OCI-LY1 (cell line): ENCODE measurements around the gene DEDD.

Experiments
- H2AFZ ChIP-seq: fragments of 200-600 bp; sonication (generic), shearing (Covaris generic); 2 replicates; pipeline ENCODE4 v1.6.0; 2014; ENCODE audit warnings: antibody characterized with exemption, mild to moderate bottlenecking, low read length
- H3F3A ChIP-seq: fragments of 200-600 bp; sonication (generic), shearing (Covaris generic); 2 replicates; pipeline ENCODE4 v1.6.0; 2014; ENCODE audit warnings: mild to moderate bottlenecking, antibody characterized with exemption, low read length, moderate library complexity; ENCODE audit not compliant: insufficient read depth
- H3K27ac ChIP-seq: fragments of 200-600 bp; sonication (generic); 2 replicates; pipeline ENCODE4 v1.5.1; 2014; ENCODE audit warnings: low read length, mixed run types, mild to moderate bottlenecking, low read depth; ENCODE audit not compliant: poor library complexity, severe bottlenecking
- H3K27me3 ChIP-seq: fragments of 200-600 bp; sonication (generic); 2 replicates; pipeline ENCODE4 v1.6.0; 2014; ENCODE audit warnings: antibody characterized with exemption, mild to moderate bottlenecking, low read length, moderate library complexity; ENCODE audit not compliant: insufficient read depth
- H3K36me3 ChIP-seq: fragments of 200-600 bp; sonication (generic); 2 replicates; pipeline ENCODE4 v1.6.1; 2014; ENCODE audit warnings: mild to moderate bottlenecking, antibody characterized with exemption, low read length, moderate library complexity, mixed read lengths; ENCODE audit not compliant: insufficient read depth
- H3K4me1 ChIP-seq: fragments of 200-600 bp; sonication (generic); 2 replicates; pipeline ENCODE4 v1.5.1; 2014; ENCODE audit warnings: mild to moderate bottlenecking, low read length, moderate library complexity; ENCODE audit not compliant: insufficient read depth, severe bottlenecking
- H3K4me2 ChIP-seq: fragments of 200-600 bp; sonication (generic), shearing (Covaris generic); 2 replicates; pipeline ENCODE4 v1.6.1; 2014; ENCODE audit warnings: low read length
- H3K4me3 ChIP-seq: fragments of 200-600 bp; sonication (generic); 2 replicates; pipeline ENCODE4 v1.5.1; 2014; ENCODE audit warnings: low read length, low read depth, mild to moderate bottlenecking, mixed read lengths; ENCODE audit not compliant: poor library complexity, severe bottlenecking
- H3K79me2 ChIP-seq: fragments of 200-600 bp; shearing (Covaris generic); 2 replicates; pipeline ENCODE4 v1.6.1; 2016; ENCODE audit warnings: mixed run types, low read length, mixed read lengths; ENCODE audit not compliant: insufficient read depth
- H3K9ac ChIP-seq: fragments of 200-600 bp; sonication (generic), shearing (Covaris generic); 2 replicates; pipeline ENCODE4 v1.6.1; 2014; ENCODE audit warnings: mild to moderate bottlenecking, low read length, mixed read lengths
- H3K9me2 ChIP-seq: fragments of 200-600 bp; sonication (generic), shearing (Covaris generic); 2 replicates; pipeline ENCODE4 v1.6.1; 2014; ENCODE audit warnings: low read depth, mild to moderate bottlenecking, low read length, mixed read lengths
- H3K9me3 ChIP-seq: fragments of 200-600 bp; shearing (Covaris generic); 2 replicates; pipeline ENCODE4 v1.6.1; 2014; ENCODE audit warnings: low read length, mixed read lengths
- H4K20me1 ChIP-seq: fragments of 200-600 bp; sonication (generic), shearing (Covaris generic); 2 replicates; pipeline ENCODE4 v1.6.0; 2016; ENCODE audit warnings: mild to moderate bottlenecking, low read length; ENCODE audit not compliant: insufficient read depth
- EZH2 ChIP-seq: fragments of 200-600 bp; sonication (generic), shearing (Covaris generic); IDR thresholded peaks from 2 replicates; pipeline ENCODE4 v1.8.0; 2017; ENCODE audit warnings: borderline replicate concordance, mixed run types, mild to moderate bottlenecking, antibody characterized with exemption, low read length, moderate library complexity, mixed read lengths
- TF ChIP-seq, protein P1 (sequence below): fragments of 200-600 bp; sonication (generic), shearing (Covaris generic); IDR thresholded peaks from 2 replicates; pipeline ENCODE4 v1.5.1; 2017; ENCODE audit warnings: mild to moderate bottlenecking, antibody characterized with exemption, low read length, moderate library complexity, mixed read lengths

DEDD gene

DNA sequence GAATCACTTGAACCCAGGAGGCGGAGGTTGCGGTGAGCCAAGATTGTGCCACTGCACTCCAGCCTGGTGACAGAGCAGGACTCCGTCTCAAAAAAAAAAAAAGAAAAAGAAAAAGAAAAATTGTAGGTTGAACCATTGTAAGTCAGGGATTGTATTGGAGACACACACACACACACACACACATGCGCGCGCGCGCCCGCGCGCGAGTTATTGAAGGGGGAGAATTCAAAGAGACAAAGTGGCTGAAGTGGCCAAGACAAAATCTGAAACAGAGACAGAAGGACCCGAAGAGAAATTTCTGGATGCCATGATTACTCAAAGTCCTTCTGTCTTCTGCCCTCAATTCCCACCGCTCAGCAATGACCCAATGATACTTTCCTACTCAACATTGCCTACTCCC, 38.0 kb downstream of the DEDD start:
- Histone ChIP-seq H2AFZ (no peak overlapping the region), H3K79me2 (no peaks in the 10 kb centered on the region), H3K9me3 (no peaks in the 10 kb centered on the region), H3K4me1 (peaks cover 16% of the 10 kb centered on the region), H3K9ac (no peak overlapping the region), H3K4me2 (no peak overlapping the region), H3F3A (no peaks in the 10 kb centered on the region), H4K20me1 (no peaks in the 10 kb centered on the region), H3K27me3 (no peaks in the 10 kb centered on the region; the same call in 1 of the 2 replicates), H3K36me3 (peaks cover 6% of the 10 kb centered on the region), H3K9me2 (no peaks in the 10 kb centered on the region), H3K4me3 (no peak overlapping the region), H3K27ac (no peak overlapping the region)
- TF ChIP-seq EZH2, result no peak
- TF ChIP-seq, protein P1, sequence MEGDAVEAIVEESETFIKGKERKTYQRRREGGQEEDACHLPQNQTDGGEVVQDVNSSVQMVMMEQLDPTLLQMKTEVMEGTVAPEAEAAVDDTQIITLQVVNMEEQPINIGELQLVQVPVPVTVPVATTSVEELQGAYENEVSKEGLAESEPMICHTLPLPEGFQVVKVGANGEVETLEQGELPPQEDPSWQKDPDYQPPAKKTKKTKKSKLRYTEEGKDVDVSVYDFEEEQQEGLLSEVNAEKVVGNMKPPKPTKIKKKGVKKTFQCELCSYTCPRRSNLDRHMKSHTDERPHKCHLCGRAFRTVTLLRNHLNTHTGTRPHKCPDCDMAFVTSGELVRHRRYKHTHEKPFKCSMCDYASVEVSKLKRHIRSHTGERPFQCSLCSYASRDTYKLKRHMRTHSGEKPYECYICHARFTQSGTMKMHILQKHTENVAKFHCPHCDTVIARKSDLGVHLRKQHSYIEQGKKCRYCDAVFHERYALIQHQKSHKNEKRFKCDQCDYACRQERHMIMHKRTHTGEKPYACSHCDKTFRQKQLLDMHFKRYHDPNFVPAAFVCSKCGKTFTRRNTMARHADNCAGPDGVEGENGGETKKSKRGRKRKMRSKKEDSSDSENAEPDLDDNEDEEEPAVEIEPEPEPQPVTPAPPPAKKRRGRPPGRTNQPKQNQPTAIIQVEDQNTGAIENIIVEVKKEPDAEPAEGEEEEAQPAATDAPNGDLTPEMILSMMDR, result no peak

GRCh38 chr1:161092621-161093028, 39.8 kb downstream of the DEDD start:
- H3K9me2 ChIP-seq, result no peaks in the 10 kb centered on the region
- H3K4me2 ChIP-seq, result no peak overlapping the region
- H3K9ac ChIP-seq, result no peak overlapping the region
- no peaks in the 10 kb centered on the region for H4K20me1 ChIP-seq
- no peaks in the 10 kb centered on the region; the same call in 1 of the 2 replicates for H3K27me3 ChIP-seq
- H3K4me3 ChIP-seq, result no peak overlapping the region
- TF ChIP-seq, protein P1, result no peak
- no peak for TF ChIP-seq EZH2
- H3K36me3 ChIP-seq, result no peaks in the 10 kb centered on the region
- no peaks in the 10 kb centered on the region for H3K79me2 ChIP-seq
- no peaks in the 10 kb centered on the region for H3F3A ChIP-seq
- no peak overlapping the region for H3K27ac ChIP-seq
- H3K4me1 ChIP-seq, result peaks cover under 1% of the 10 kb centered on the region
- no peak overlapping the region for H2AFZ ChIP-seq
- H3K9me3 ChIP-seq, result no peaks in the 10 kb centered on the region

- Histone ChIP-seq H3K27me3 (no peaks in the 10 kb centered on the region; the same call in 1 of the 2 replicates), H3K27ac (no peak overlapping the region), H3K4me2 (no peak overlapping the region), H3K79me2 (no peaks in the 10 kb centered on the region), H3K36me3 (no peaks in the 10 kb centered on the region), H3K9ac (no peak overlapping the region), H4K20me1 (no peaks in the 10 kb centered on the region), H3K9me2 (no peaks in the 10 kb centered on the region), H2AFZ (no peak overlapping the region), H3K4me1 (no peaks in the 10 kb centered on the region), H3K9me3 (no peaks in the 10 kb centered on the region), H3F3A (no peaks in the 10 kb centered on the region), H3K4me3 (no peak overlapping the region)
- TF ChIP-seq, protein P1, result no peak
- TF ChIP-seq EZH2, result no peak
These were observed 40.5 kb downstream of the DEDD start for GRCh38 chr1:161091796-161092507.
